RKO (cell line): ENCODE measurements around the gene CCT5.

Experiments
- DNase-seq: peaks from one replicate; pipeline ENCODE4 v3.0.0-alpha.2; 2016; ENCODE audit warnings: low spot score

Gene CCT5

GRCh38 chr5:10249948-10250805, at the start of gene CCT5:
CCT5 (plus strand) TSS chr5:10250280; CDS start chr5:10250341, 61 bp downstream.
- DNase-seq = peak; percentile 99

DNA sequence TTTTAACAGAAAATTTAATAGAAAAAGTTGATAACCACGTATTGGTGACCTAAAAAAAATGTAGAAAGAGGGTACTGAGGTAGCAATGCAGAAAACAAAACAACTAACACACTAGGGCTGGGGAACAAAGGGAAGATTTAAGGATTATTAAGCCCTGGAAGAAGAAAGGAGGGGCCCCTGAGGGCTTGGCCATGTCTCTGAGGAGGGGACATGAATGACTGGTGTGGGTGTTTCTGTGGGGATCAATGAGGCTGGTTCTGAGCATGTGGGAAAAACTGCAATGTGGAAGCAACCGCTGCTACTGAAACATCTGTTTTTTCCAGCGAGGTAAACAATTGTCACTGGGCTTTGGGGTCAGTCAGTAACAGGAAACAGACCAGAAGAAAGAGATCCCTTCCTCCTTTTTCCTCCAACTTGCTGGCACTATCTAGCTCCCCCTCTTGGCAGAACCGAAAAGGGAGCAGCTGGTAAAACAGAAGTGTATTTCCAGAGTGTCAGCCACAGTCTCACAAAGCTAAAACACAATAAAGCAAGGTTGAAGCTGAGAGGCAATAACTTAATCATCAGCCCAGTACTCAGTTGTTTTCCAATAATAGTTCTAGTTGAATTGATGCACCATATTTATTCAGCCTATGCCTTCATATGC, 48.7 kb upstream of the CCT5 start:
- no peak for DNase-seq

DNA sequence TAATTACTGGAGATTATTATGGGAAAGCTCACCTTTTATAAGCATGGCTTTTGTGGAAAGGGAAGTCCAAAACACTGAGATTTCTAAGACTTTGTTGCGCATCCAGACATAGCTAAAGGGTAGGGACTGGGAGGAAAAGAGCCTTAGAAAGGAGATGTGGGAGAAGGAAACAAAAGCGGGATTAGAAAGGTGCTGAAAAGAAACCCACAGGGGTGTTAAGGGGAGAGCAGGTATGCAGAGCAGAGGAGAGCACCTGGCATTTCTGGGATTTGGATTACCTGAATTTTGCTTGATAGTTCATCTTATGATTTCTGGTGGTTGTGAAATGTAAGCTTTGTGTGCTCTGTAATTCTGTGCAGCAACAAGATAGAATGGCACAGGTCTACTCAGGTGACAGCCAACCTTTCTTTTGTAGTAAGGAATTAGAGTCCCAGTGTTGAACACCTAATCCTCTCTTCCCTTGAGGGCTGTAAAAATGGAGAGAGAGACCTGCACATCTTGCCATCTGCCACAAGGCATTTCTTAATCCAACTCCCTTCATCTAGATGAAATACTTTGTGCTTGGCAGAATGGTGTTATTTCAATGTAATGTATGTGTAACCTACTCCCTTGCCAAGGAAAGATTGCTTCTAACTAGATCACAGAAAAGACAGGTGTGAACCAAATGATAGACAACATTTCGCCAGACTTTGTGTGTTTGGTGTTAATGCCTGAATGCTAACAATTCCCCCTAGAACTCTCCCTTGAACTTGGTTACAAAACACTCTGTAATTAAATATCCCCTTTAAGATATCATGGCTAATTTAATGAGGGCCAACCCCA, 47.8 kb upstream of the CCT5 start:
- no peak for DNase-seq

GRCh38 chr5:10209004-10209403, 41.1 kb upstream of the CCT5 start:
- no peak for DNase-seq

GRCh38 chr5:10213316-10213715, 36.8 kb upstream of the CCT5 start:
- no peak for DNase-seq

DNA sequence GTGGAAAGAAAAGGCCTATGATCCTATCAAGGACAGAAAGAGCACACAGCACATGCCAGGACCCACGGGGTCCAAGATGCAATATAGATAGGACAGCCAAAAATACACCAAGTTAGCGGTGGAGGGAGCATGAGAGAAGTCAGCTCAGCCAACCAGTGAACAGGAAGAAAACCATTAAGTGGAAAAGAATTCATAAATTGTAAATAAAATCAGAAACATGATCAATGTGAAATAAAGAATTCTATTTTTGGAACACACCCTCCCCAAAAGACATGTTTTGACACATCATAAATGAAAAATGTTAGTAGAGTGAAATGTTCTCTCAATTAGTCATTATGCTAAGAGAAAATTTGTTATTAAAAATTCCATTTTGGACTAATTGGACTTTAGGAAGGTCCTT, 36.0 kb upstream of the CCT5 start:
- DNase-seq = no peak

GRCh38 chr5:10215366-10215765, 34.7 kb upstream of the CCT5 start:
- DNase-seq = no peak

- no peak for DNase-seq
Measured at GRCh38 chr5:10216107-10216506, 34.0 kb upstream of the CCT5 start.

GRCh38 chr5:10218658-10219057, 31.4 kb upstream of the CCT5 start:
- DNase-seq = no peak

- DNase-seq = no peak
Measured at GRCh38 chr5:10219068-10219467, 31.0 kb upstream of the CCT5 start.

DNA sequence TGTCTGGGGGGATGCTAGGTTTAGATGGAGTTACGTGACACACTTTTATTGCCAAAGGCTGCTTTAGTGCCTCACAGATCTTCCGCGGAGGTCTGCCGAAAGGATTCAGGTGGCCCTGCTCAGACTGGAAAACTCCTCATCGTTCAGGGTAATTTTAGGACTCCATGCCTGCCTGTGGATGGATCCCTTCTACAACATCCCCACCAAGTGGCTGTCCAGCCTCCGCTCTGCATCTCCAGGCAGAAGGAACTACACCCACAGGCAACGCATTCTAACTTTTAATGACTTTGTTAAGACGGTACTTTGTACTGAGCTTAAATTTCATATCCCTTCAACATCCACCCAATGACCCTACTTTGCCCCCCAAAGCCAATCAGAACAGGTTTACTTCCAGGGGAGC, 29.8 kb upstream of the CCT5 start:
- DNase-seq = no peak

- no peak for DNase-seq
Measured at GRCh38 chr5:10222326-10222725, 27.8 kb upstream of the CCT5 start.

- no peak for DNase-seq
Measured at GRCh38 chr5:10227379-10227778, 22.7 kb upstream of the CCT5 start.

DNA sequence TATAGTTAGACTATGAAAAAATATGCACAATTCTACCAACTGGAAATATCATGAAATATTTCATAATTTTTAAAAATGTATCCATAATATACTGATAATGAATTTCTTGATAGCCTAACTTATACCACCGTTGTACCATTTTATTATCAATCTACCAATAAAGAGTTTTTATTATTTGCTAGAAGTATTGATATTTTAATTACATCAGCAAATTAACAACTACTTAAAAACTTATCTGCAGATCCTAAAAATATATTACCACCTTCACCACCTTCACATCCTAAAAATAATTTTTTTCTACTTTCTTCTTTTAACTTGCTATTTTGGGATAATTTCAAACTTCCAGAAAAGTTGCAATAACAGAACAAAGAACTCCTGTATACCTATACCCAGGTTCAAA, 21.8 kb upstream of the CCT5 start:
- DNase-seq = no peak

DNA sequence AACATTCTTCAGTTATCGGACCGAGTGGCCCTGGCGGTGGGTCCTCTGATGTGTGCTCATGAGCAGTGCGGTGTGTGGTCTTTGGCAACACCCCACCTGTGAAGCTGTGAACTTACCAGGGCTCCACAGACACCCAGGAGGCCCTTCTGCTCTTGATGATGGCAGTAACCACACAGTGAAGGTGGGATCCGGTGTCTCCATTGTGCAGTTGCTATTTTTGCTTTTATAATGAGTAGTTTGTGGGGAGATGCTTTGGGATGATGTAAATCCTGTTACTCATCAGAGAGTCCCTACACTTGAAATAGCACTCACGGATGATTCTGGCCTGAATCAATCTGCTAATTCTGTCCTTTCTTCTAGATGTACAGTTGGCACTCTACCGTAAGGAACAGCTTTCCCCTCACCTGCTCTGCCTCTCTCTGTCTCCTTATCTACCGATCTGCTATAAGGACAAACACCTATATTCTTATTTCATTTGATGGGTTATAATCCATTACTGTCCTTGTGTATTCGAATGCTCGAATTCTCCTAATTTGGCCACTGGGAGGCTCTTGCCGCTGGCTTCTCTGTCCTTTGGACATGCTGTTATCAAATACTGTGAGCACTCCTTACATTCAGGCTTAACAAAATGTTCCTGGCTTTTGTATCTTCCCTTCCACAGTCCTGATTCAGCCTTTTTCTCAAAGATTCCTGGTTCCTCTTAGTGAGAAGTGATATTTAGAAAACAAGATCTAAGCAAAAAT, 20.6 kb upstream of the CCT5 start:
- DNase-seq = peak; percentile 54

GRCh38 chr5:10232386-10232785, 17.7 kb upstream of the CCT5 start:
- no peak for DNase-seq

DNA sequence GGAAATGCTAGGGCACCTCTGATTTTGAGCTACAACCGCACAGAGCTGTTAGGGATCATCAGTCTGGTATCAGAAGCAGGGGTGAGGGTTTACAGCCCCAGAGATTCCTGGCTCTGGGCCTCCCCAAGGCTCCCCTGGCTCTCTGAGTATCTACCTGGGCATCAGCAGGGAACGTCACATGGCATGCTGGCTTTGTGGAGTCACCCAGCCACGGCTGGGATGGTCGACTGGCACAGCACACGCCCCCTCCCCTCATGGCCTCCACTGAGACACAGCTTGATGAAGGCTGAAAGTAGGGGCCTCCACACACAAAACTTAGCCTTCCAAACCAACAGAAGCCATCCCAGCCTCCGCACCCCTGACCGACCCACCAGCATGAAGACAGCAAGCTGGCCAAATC, 17.1 kb upstream of the CCT5 start:
- DNase-seq = no peak

DNA sequence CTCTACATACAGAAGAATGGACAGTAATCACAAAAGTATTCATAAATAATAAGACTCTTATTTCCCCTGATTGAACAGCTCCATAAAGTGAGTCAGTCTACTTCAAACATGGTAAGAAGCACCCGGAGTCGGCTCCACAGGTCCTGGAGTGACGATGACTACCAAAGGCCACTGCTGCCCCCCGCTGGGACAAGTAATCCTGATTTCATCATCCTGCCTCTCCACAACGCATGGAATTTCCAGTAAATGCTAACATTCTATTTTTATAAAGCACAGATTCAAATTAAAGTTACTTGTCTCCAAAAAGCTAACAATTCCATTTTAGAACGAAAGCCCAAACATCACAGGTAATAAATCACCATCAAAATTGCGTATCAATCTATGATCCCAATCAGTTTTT, 16.6 kb upstream of the CCT5 start:
- DNase-seq = peak; percentile 76

GRCh38 chr5:10235350-10235749, 14.7 kb upstream of the CCT5 start:
- no peak for DNase-seq

DNA sequence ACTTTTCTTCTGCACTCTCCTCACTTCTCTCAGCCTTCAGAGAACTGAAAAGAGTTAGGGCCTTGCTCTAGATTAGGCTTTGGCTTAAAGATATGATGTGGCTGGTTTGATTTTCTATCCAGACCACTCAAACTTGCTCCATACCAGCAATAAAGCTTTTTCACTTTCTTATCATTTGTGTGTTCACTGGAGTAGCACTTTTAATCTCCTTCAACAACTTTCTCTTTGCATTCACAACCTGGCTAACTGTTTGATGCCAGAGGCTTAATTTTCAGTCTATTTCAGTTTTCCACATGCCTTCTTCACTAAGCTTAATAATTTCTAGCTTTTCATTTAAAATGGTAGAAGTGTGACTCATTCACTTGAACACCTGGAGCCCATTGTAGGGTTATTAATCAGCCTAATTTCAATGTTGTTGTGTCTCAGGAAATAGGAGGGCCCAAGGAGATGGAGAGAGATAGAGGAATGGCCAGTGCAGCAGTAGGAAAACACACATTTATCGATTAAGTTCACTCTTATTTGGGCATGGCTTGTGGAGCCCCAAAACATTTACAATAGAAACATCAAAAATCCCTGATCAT, 6.3 kb upstream of the CCT5 start:
- no peak for DNase-seq

GRCh38 chr5:10244342-10244944, 5.6 kb upstream of the CCT5 start:
- no peak for DNase-seq
